SK-N-SH (cell line): ENCODE measurements around the gene HUNK.

ENCODE experiments used
- EP300 ChIP-seq, 2 experiments: IDR thresholded peaks; 2 replicates each; pipeline versions ENCODE4 v1.4.0 to v1.6.1; 2012; ENCODE audit warnings: borderline replicate concordance in 1 of 2, low read depth in 1 of 2, low read length in 1 of 2
- FOXM1 ChIP-seq: IDR thresholded peaks from 2 replicates; pipeline ENCODE4 v1.4.0; 2012; ENCODE audit warnings: low read depth, mild to moderate bottlenecking
- JUND ChIP-seq: IDR thresholded peaks from 2 replicates; pipeline ENCODE4 v1.4.0; 2012
- NRF1 ChIP-seq: IDR thresholded peaks from 2 replicates; pipeline ENCODE4 v1.6.1; 2012; ENCODE audit warnings: low read depth, mild to moderate bottlenecking, low read length
- RXRA ChIP-seq: IDR thresholded peaks from 2 replicates; pipeline ENCODE4 v1.4.0; 2012; ENCODE audit warnings: low read depth, mild to moderate bottlenecking, borderline replicate concordance
- SMC3 ChIP-seq: IDR thresholded peaks from 2 replicates; pipeline ENCODE4 v1.6.1; 2012; ENCODE audit warnings: low read depth, low read length, improper control_type of control experiment
- YY1 ChIP-seq: IDR thresholded peaks from 2 replicates; pipeline ENCODE4 v1.4.0; 2012; ENCODE audit warnings: low read depth, mild to moderate bottlenecking
- TF ChIP-seq, protein P1 (sequence below): fragments of 150-350 bp; IDR thresholded peaks from 2 replicates; pipeline ENCODE4 v1.6.1; 2016; ENCODE audit warnings: mild to moderate bottlenecking, low read depth, low read length
- TF ChIP-seq, protein P2 (sequence below): IDR thresholded peaks from 2 replicates; pipeline ENCODE4; 2012
- TF ChIP-seq, protein P3 (sequence below): fragments of 200-600 bp; sonication (generic); IDR thresholded peaks from 2 replicates; pipeline ENCODE4 v1.6.1; 2017; ENCODE audit warnings: antibody characterized with exemption, mild to moderate bottlenecking, moderate library complexity
- TF ChIP-seq, protein P4 (sequence below): fragments of 150-350 bp; IDR thresholded peaks from 2 replicates; pipeline ENCODE4 v1.6.1; 2017; ENCODE audit warnings: antibody characterized with exemption, low read length, low read depth, borderline replicate concordance

DNA sequence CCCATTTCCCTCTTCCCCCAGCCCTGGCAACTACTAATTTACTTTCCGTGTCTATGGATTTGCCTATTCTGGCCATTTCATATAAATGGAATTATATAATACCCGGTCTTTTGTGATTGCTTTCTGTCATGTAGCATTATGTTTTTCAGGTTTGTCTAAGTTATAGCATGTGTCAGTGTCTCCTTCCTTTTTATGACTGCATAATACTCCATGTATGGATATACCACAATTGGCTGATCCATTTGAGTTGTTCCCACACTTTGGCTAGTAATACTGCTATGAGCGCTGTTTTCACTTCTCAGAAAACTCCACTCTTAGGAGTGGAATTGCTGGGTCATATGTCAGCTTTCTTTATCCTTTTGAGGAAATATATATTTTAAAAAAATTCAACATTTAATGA is 53.7 kb downstream of the HUNK start:
- TF ChIP-seq YY1 (no peak), SMC3 (no peak), NRF1 (no peak), EP300 (IDR thresholded peaks at IDR 0.05; ENCODE audit: borderline replicate concordance in 1 of 2, low read depth in 1 of 2, low read length in 1 of 2) (no peak), JUND (no peak), FOXM1 (no peak), RXRA (no peak)
- TF ChIP-seq, protein P1, sequence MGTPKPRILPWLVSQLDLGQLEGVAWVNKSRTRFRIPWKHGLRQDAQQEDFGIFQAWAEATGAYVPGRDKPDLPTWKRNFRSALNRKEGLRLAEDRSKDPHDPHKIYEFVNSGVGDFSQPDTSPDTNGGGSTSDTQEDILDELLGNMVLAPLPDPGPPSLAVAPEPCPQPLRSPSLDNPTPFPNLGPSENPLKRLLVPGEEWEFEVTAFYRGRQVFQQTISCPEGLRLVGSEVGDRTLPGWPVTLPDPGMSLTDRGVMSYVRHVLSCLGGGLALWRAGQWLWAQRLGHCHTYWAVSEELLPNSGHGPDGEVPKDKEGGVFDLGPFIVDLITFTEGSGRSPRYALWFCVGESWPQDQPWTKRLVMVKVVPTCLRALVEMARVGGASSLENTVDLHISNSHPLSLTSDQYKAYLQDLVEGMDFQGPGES, result no peak
- TF ChIP-seq, protein P2, sequence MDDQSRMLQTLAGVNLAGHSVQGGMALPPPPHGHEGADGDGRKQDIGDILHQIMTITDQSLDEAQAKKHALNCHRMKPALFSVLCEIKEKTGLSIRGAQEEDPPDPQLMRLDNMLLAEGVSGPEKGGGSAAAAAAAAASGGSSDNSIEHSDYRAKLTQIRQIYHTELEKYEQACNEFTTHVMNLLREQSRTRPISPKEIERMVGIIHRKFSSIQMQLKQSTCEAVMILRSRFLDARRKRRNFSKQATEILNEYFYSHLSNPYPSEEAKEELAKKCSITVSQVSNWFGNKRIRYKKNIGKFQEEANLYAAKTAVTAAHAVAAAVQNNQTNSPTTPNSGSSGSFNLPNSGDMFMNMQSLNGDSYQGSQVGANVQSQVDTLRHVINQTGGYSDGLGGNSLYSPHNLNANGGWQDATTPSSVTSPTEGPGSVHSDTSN, result no peak
- TF ChIP-seq, protein P3, sequence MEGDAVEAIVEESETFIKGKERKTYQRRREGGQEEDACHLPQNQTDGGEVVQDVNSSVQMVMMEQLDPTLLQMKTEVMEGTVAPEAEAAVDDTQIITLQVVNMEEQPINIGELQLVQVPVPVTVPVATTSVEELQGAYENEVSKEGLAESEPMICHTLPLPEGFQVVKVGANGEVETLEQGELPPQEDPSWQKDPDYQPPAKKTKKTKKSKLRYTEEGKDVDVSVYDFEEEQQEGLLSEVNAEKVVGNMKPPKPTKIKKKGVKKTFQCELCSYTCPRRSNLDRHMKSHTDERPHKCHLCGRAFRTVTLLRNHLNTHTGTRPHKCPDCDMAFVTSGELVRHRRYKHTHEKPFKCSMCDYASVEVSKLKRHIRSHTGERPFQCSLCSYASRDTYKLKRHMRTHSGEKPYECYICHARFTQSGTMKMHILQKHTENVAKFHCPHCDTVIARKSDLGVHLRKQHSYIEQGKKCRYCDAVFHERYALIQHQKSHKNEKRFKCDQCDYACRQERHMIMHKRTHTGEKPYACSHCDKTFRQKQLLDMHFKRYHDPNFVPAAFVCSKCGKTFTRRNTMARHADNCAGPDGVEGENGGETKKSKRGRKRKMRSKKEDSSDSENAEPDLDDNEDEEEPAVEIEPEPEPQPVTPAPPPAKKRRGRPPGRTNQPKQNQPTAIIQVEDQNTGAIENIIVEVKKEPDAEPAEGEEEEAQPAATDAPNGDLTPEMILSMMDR, result no peak
- TF ChIP-seq, protein P4, sequence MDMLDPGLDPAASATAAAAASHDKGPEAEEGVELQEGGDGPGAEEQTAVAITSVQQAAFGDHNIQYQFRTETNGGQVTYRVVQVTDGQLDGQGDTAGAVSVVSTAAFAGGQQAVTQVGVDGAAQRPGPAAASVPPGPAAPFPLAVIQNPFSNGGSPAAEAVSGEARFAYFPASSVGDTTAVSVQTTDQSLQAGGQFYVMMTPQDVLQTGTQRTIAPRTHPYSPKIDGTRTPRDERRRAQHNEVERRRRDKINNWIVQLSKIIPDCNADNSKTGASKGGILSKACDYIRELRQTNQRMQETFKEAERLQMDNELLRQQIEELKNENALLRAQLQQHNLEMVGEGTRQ, result no peak
